ENCODE measurements around the gene TPGS2. TPM values are rescaled to one million over a fixed set of nuclear protein-coding genes. Genes with fewer than 3 reads are reported as not detected.

Gene TPGS2
- total RNA-seq, 2 experiments from 2014 or later = 44.8 to 55.1 TPM

- BruUV-seq (replicated peaks) = no TSS peak
- Histone ChIP-seq H3K36me3 (ENCODE audit: insufficient read depth, low read length) (peaks cover 14% of the 10 kb centered on the region), H3K4me3 (ENCODE audit: low read depth, low read length, poor library complexity, severe bottlenecking) (peak overlapping the region; percentile 83), H3K4me2 (ENCODE audit: low read length) (peak overlapping the region; percentile 93), H3K9me2 (ENCODE audit: insufficient read depth, low read length) (no peaks in the 10 kb centered on the region), H2AFZ (ENCODE audit: low read length) (peak overlapping the region; percentile 66; the same call in 1 of the 2 replicates), H3K4me1 (ENCODE audit: insufficient read depth, low read length, poor library complexity, severe bottlenecking) (peaks cover 18% of the 10 kb centered on the region), H3K9me3 (ENCODE audit: low read length) (no peaks in the 10 kb centered on the region), H4K20me1 (ENCODE audit: insufficient read depth, low read length) (no peaks in the 10 kb centered on the region), H3K79me2 (ENCODE audit: insufficient read depth, low read depth, low read length) (peaks cover 22% of the 10 kb centered on the region; the same call in 1 of the 2 replicates), H3K27ac (ENCODE audit: low read depth, low read length, poor library complexity, severe bottlenecking) (peak overlapping the region; percentile 49)
- POLR2A ChIA-PET = interaction anchor here (0.6 kb wide), 2 partner anchors 64 to 261 kb away, joined by 3 to 4 read pairs; no protein-coding TSS in a partner anchor
- no peak for DNase-seq (ENCODE audit: low spot score)
- CTCF ChIA-PET (ENCODE audit: unreplicated experiment) = no interaction called here
- no peak for TF ChIP-seq EZH2phosphoT487 (IDR thresholded peaks at IDR 0.05; ENCODE audit: borderline replicate concordance, low read depth, low read length)
- no peak for TF ChIP-seq CTCF (conservative IDR thresholded peaks at IDR 0.05; ENCODE audit: low read length)
- intact Hi-C loops (cut with micrococcal nuclease; ENCODE audit: unreplicated experiment) = no loop called here
Measured at GRCh38 chr18:36829362-36830157, 758 bp upstream of the TPGS2 start.

GRCh38 chr18:36828157-36828629 is 609 bp downstream of the TPGS2 start:
- Histone ChIP-seq H3K4me2 (ENCODE audit: low read length) (peak overlapping the region; percentile 93), H3K4me1 (ENCODE audit: insufficient read depth, low read length, poor library complexity, severe bottlenecking) (peaks cover 17% of the 10 kb centered on the region), H2AFZ (ENCODE audit: low read length) (peak overlapping the region; percentile 66; the same call in 1 of the 2 replicates), H3K79me2 (ENCODE audit: insufficient read depth, low read depth, low read length) (peaks cover 22% of the 10 kb centered on the region; the same call in 1 of the 2 replicates), H3K9me2 (ENCODE audit: insufficient read depth, low read length) (no peaks in the 10 kb centered on the region), H3K4me3 (ENCODE audit: low read depth, low read length, poor library complexity, severe bottlenecking) (peak overlapping the region; percentile 83), H3K36me3 (ENCODE audit: insufficient read depth, low read length) (peaks cover 24% of the 10 kb centered on the region), H3K27ac (ENCODE audit: low read depth, low read length, poor library complexity, severe bottlenecking) (peak overlapping the region; percentile 49), H3K9me3 (ENCODE audit: low read length) (no peaks in the 10 kb centered on the region), H4K20me1 (ENCODE audit: insufficient read depth, low read length) (no peaks in the 10 kb centered on the region)
- no TSS peak for BruUV-seq (replicated peaks)
- POLR2A ChIA-PET = interaction anchor here (0.6 kb wide), 1 partner anchor 733 kb away, joined by 3 read pairs; no protein-coding TSS in a partner anchor
- intact Hi-C loops (cut with micrococcal nuclease; ENCODE audit: unreplicated experiment) = no loop called here
- DNase-seq (ENCODE audit: low spot score) = peak; percentile 4
- CTCF ChIA-PET (ENCODE audit: unreplicated experiment) = no interaction called here
- TF ChIP-seq EZH2phosphoT487 (IDR thresholded peaks at IDR 0.05; ENCODE audit: borderline replicate concordance, low read depth, low read length) = no peak
- no peak for TF ChIP-seq CTCF (conservative IDR thresholded peaks at IDR 0.05; ENCODE audit: low read length)

All from OCI-LY7 (cell line).